Transverse colon (tissue), 4 donors: Measurements from ENCODE around the gene PDE8A. TPM values are rescaled to one million over a fixed set of nuclear protein-coding genes. Genes with fewer than 3 reads are reported as not detected.

ENCODE experiments used
- DNase-seq: peaks from one replicate; pipeline ENCODE4 v3.0.0-alpha.2; 2019
- H3K27ac ChIP-seq, 4 donors: fragments of 200-600 bp; sonication (generic); 2 replicates each; pipeline ENCODE4 v1.5.1; 2016 to 2018; ENCODE audit warnings: inconsistent platforms in 4 of 4
- H3K27me3 ChIP-seq: fragments of 200-600 bp; sonication (generic); 2 replicates; pipeline ENCODE4 v1.5.1; 2017; ENCODE audit warnings: inconsistent platforms
- H3K36me3 ChIP-seq, 4 donors: fragments of 200-600 bp; sonication (generic); 2 replicates each; pipeline ENCODE4 v1.5.1; 2017 to 2019; ENCODE audit warnings: inconsistent platforms in 4 of 4
- H3K4me1 ChIP-seq, 4 donors: fragments of 200-600 bp; sonication (generic); 2 replicates each; pipeline ENCODE4 v1.5.1; 2017 to 2020; ENCODE audit warnings: inconsistent platforms in 4 of 4
- H3K4me3 ChIP-seq, 4 donors: fragments of 200-600 bp; sonication (generic); 1 replicate in 1 of 4; 2 replicates in 3 of 4; pipeline versions ENCODE4 v1.5.1 to v1.6.1; 2017 to 2019; ENCODE audit warnings: inconsistent platforms in 4 of 4
- H3K9me3 ChIP-seq, 2 donors: fragments of 200-600 bp; sonication (generic); 2 replicates each; pipeline ENCODE4 v1.5.1; 2017 to 2019; ENCODE audit warnings: inconsistent platforms in 2 of 2
- EP300 ChIP-seq: sonication (generic); formaldehyde crosslinking; IDR thresholded peaks from one replicate; pipeline ENCODE4 v1.6.1; 2017; ENCODE audit warnings: antibody characterized with exemption, low read depth
- POLR2A ChIP-seq: fragments of 450-650 bp; IDR thresholded peaks from one replicate; pipeline ENCODE4 v1.6.1; 2016; ENCODE audit warnings: antibody characterized with exemption, mild to moderate bottlenecking, moderate library complexity
- POLR2AphosphoS5 ChIP-seq, 3 donors: sonication (generic); formaldehyde crosslinking; IDR thresholded peaks; one replicate each; pipeline ENCODE4 v1.6.1; 2016; ENCODE audit warnings: antibody characterized with exemption in 3 of 3
- WGBS, 2 donors: methylation state at CpG; one replicate each; pipeline ENCODE4 v1.1.5; 2018; ENCODE audit warnings: low coverage in 1 of 2; 5-methylcytosine and 5-hydroxymethylcytosine counted together
- in situ Hi-C, 4 donors: fragments of 200-750 bp; cut with MboI; loops; one replicate each; pipeline versions ENCODE4 v1.15.0 to v1.15.1; 2017; ENCODE audit warnings: low sequenced_read_pairs in 3 of 4, low pct_ligation_motif_present in 1 of 4, low pct_unique_long_range_greater_than_20kb in 1 of 4
- intact Hi-C: fragments of 100-400 bp; cut with DNase I; formaldehyde crosslinking; loops from one replicate; pipeline ENCODE4 v1.15.1; 2023; ENCODE audit warnings: low total_unique reads
- total RNA-seq, 4 donors: library from RNA; depleted of rRNA; stranded (reverse); fragments of >200 nt; gene quantifications; one replicate each; pipeline ENCODE4 v1.1.0, GENCODE V29; 2016
- TF ChIP-seq, protein P1 (sequence below), 5 experiments: fragments of 200-600 bp in 3 of 5; fragments of 450-650 bp in 2 of 5; sonication (generic) in 3 of 5; IDR thresholded peaks; 1 replicate in 2 of 5; 2 replicates in 3 of 5; pipeline ENCODE4 v1.5.1; 2016 to 2017; ENCODE audit warnings: antibody characterized with exemption in 5 of 5, inconsistent platforms in 3 of 5, mild to moderate bottlenecking in 2 of 5, moderate library complexity in 1 of 5

Gene PDE8A
- total RNA-seq, 4 donors from 2014 or later, result 115 to 188 (median 165) TPM

GRCh38 chr15:84938726-84939125 lies 42.9 kb upstream of the PDE8A start:
- H3K36me3 ChIP-seq, result no peaks in the 10 kb centered on the region
- no peaks in the 10 kb centered on the region for H3K4me1 ChIP-seq
- H3K9me3 ChIP-seq, result no peaks in the 10 kb centered on the region
- no peak for DNase-seq
- no peaks in the 10 kb centered on the region for H3K27me3 ChIP-seq
- intact Hi-C loops (no loop called here), in situ Hi-C loops (no loop called here)
- no peak for TF ChIP-seq POLR2AphosphoS5 (IDR thresholded peaks at IDR 0.05)
- no peak overlapping the region for H3K4me3 ChIP-seq
- no peak overlapping the region for H3K27ac ChIP-seq
- WGBS, 2 donors, result 97% methylated on average over 1 of the region's 1 CpG; no CpG with 5 or more reads in 1 of the 2 donors

DNA sequence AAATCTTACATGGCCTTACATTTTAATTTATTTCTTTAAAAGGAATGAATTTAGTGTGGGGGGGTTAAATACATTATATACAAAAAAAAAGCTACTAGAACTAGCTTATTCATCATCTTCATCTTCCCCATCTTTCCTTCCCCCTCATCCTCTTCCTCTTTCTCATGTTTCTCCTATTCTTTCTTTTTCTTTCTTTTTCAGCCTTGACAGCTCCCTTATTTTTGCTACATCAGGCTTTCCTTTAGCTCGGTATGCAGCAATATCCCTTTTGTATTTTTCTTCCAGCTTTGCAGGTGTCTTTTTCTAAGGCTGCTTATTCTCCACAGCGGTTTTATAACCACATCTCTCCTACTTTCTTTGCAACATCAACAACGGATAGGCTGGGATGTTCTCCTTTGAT lies 41.3 kb upstream of the PDE8A start:
- 54 to 68% methylated on average over 3 of the region's 3 CpGs for WGBS, 2 donors
- H3K4me3 ChIP-seq, result no peak overlapping the region

GRCh38 chr15:84942456-84942855 lies 39.2 kb upstream of the PDE8A start:
- H3K4me1 ChIP-seq, result no peaks in the 10 kb centered on the region
- no peak overlapping the region for H3K27ac ChIP-seq
- DNase-seq, result no peak
- in situ Hi-C loops, result no loop called here
- TF ChIP-seq POLR2A (no peak), EP300 (no peak), POLR2AphosphoS5 (IDR thresholded peaks at IDR 0.05) (no peak)
- TF ChIP-seq, protein P1, sequence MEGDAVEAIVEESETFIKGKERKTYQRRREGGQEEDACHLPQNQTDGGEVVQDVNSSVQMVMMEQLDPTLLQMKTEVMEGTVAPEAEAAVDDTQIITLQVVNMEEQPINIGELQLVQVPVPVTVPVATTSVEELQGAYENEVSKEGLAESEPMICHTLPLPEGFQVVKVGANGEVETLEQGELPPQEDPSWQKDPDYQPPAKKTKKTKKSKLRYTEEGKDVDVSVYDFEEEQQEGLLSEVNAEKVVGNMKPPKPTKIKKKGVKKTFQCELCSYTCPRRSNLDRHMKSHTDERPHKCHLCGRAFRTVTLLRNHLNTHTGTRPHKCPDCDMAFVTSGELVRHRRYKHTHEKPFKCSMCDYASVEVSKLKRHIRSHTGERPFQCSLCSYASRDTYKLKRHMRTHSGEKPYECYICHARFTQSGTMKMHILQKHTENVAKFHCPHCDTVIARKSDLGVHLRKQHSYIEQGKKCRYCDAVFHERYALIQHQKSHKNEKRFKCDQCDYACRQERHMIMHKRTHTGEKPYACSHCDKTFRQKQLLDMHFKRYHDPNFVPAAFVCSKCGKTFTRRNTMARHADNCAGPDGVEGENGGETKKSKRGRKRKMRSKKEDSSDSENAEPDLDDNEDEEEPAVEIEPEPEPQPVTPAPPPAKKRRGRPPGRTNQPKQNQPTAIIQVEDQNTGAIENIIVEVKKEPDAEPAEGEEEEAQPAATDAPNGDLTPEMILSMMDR (IDR thresholded peaks at IDR 0.05), result no peak
- H3K27me3 ChIP-seq, result no peaks in the 10 kb centered on the region
- no peaks in the 10 kb centered on the region for H3K36me3 ChIP-seq
- WGBS, 2 donors, result 94% methylated on average over 2 of the region's 2 CpGs; no CpG with 5 or more reads in 1 of the 2 donors
- H3K9me3 ChIP-seq, result no peaks in the 10 kb centered on the region
- H3K4me3 ChIP-seq, result no peak overlapping the region
- intact Hi-C loops, result no loop called here

More for the DNA sequence above, 41.3 kb upstream of the PDE8A start:
- no peaks in the 10 kb centered on the region for H3K9me3 ChIP-seq
- no peak for TF ChIP-seq EP300
- no peak for TF ChIP-seq POLR2A
- TF ChIP-seq, protein P1 (IDR thresholded peaks at IDR 0.05), result no peak
- TF ChIP-seq POLR2AphosphoS5 (IDR thresholded peaks at IDR 0.05), result no peak
- no peak overlapping the region for H3K27ac ChIP-seq
- no peaks in the 10 kb centered on the region for H3K36me3 ChIP-seq
- DNase-seq, result no peak
- no peaks in the 10 kb centered on the region for H3K4me1 ChIP-seq
- intact Hi-C loops, result no loop called here
- in situ Hi-C loops, result no loop called here
- no peaks in the 10 kb centered on the region for H3K27me3 ChIP-seq

DNA sequence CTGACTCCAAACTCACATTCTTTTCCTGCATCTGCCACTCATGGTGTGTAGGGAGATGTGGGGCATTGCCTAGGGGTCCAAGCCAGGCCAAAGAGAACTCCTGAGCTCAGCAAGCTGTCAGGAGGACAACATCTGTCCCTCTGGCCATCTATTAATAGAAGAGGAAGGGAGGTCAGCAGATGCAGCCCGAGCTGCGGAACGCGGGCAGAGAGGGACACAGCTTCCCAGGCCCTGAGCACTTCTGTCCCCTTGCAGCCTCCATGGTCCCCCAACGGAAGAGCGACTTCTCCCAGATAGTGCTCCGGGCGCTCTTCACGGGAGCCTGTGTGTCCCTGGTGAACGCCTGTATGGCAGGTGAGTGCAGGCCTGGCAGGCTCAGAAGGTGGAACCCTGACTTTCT lies 37.3 kb upstream of the PDE8A start:
- in situ Hi-C loops, result no loop called here
- H3K9me3 ChIP-seq, result no peaks in the 10 kb centered on the region
- H3K4me3 ChIP-seq, result no peak overlapping the region
- H3K27ac ChIP-seq, result no peak overlapping the region
- H3K36me3 ChIP-seq, result no peaks in the 10 kb centered on the region
- intact Hi-C loops, result no loop called here
- no peak for DNase-seq
- TF ChIP-seq, protein P1 (IDR thresholded peaks at IDR 0.05), result no peak
- no peak for TF ChIP-seq POLR2A
- TF ChIP-seq POLR2AphosphoS5 (IDR thresholded peaks at IDR 0.05), result no peak
- TF ChIP-seq EP300, result no peak
- no peaks in the 10 kb centered on the region for H3K27me3 ChIP-seq
- H3K4me1 ChIP-seq, result no peaks in the 10 kb centered on the region
- WGBS, 2 donors, result 96% methylated on average over 10 of the region's 10 CpGs; no CpG with 5 or more reads in 1 of the 2 donors

- H3K27me3 ChIP-seq, result no peaks in the 10 kb centered on the region
- H3K4me1 ChIP-seq, result no peaks in the 10 kb centered on the region
- H3K36me3 ChIP-seq, result no peaks in the 10 kb centered on the region
- intact Hi-C loops (no loop called here), in situ Hi-C loops (no loop called here)
- H3K9me3 ChIP-seq, result no peaks in the 10 kb centered on the region
- 85% methylated on average over 11 of the region's 11 CpGs; no CpG with 5 or more reads in 1 of the 2 donors for WGBS, 2 donors
- DNase-seq, result no peak
- no peak overlapping the region for H3K4me3 ChIP-seq
- TF ChIP-seq POLR2A (no peak), POLR2AphosphoS5 (IDR thresholded peaks at IDR 0.05) (no peak), EP300 (no peak)
- TF ChIP-seq, protein P1 (IDR thresholded peaks at IDR 0.05), result no peak
- no peak overlapping the region for H3K27ac ChIP-seq
These were observed 36.8 kb upstream of the PDE8A start for GRCh38 chr15:84944861-84945260.
